DND-41 (cell line): ENCODE data around the gene SLAMF7.

Experiments used
- ATAC-seq: fragments of 200-7000 bp; cut with Tn5 transposase; 3 replicates; pipeline ENCODE4 v1.9.1; 2021; ENCODE audit warnings: low read depth; ENCODE audit not compliant: insufficient read depth
- DNase-seq: peaks from one replicate; pipeline ENCODE4 v3.0.0-alpha.2; 2020
- H2AFZ ChIP-seq: 2 replicates; pipeline ENCODE4 v1.6.0; 2012; ENCODE audit warnings: low read depth, low read length
- H3K27ac ChIP-seq: 2 replicates; pipeline ENCODE4 v1.5.1; 2012; ENCODE audit warnings: low read length, inconsistent platforms
- H3K27me3 ChIP-seq: fragments of 200-600 bp; sonication (generic); 2 replicates; pipeline ENCODE4 v1.6.0; 2012; ENCODE audit warnings: low read length, mild to moderate bottlenecking, inconsistent platforms; ENCODE audit not compliant: insufficient read depth, poor library complexity
- H3K36me3 ChIP-seq: 2 replicates; pipeline ENCODE4 v1.5.1; 2012; ENCODE audit warnings: low read length, inconsistent platforms; ENCODE audit not compliant: insufficient read depth
- H3K4me1 ChIP-seq: 2 replicates; pipeline ENCODE4 v1.5.1; 2012; ENCODE audit warnings: mild to moderate bottlenecking, low read length; ENCODE audit not compliant: insufficient read depth
- H3K4me2 ChIP-seq: 2 replicates; pipeline ENCODE4 v1.6.0; 2012; ENCODE audit warnings: mild to moderate bottlenecking, moderate library complexity, low read length, inconsistent platforms; ENCODE audit not compliant: insufficient read depth
- H3K4me3 ChIP-seq, 2 experiments: fragments of 200-600 bp in 1 of 2; shearing (Covaris generic) in 1 of 2; 2 replicates each; pipeline ENCODE4 v1.5.1; 2012 to 2016; ENCODE audit warnings: inconsistent platforms in 2 of 2, low read length in 2 of 2, mild to moderate bottlenecking in 2 of 2, low read depth in 1 of 2, moderate library complexity in 1 of 2
- H3K79me2 ChIP-seq: 2 replicates; pipeline ENCODE4 v1.6.0; 2012; ENCODE audit warnings: low read length, inconsistent platforms; ENCODE audit not compliant: insufficient read depth
- H3K9ac ChIP-seq: 2 replicates; pipeline ENCODE4 v1.6.0; 2012; ENCODE audit warnings: low read depth, mild to moderate bottlenecking, inconsistent platforms, low read length, moderate library complexity
- H3K9me3 ChIP-seq: 2 replicates; pipeline ENCODE4 v1.5.1; 2012; ENCODE audit warnings: low read length, moderate library complexity, mild to moderate bottlenecking, inconsistent platforms; ENCODE audit not compliant: insufficient read depth, severe bottlenecking
- H4K20me1 ChIP-seq: 2 replicates; pipeline ENCODE4 v1.6.0; 2012; ENCODE audit warnings: low read length; ENCODE audit not compliant: insufficient read depth
- CTCF ChIP-seq: IDR thresholded peaks from 2 replicates; pipeline ENCODE4 v1.5.1; 2012; ENCODE audit warnings: borderline replicate concordance, low read length, moderate library complexity, mild to moderate bottlenecking; ENCODE audit not compliant: poor library complexity, severe bottlenecking; ENCODE audit errors: extremely low read depth
- EZH2 ChIP-seq: IDR thresholded peaks from 3 replicates; pipeline ENCODE4 v1.6.1; 2012; ENCODE audit warnings: borderline replicate concordance, low read depth, mild to moderate bottlenecking, moderate library complexity, low read length, inconsistent platforms; ENCODE audit not compliant: severe bottlenecking

The SLAMF7 gene

GRCh38 chr1:160798439-160798838 is 59.4 kb downstream of the SLAMF7 start:
- H3K4me3 ChIP-seq, result no peak overlapping the region; a peak in 1 of 4 replicates
- H2AFZ ChIP-seq, result peak overlapping the region; percentile 58
- H3K4me1 ChIP-seq, result peaks cover 70% of the 10 kb centered on the region
- H3K4me2 ChIP-seq, result peak overlapping the region; percentile 28; the same call in 1 of the 2 replicates
- peak overlapping the region; percentile 46 for H3K9ac ChIP-seq
- no peak for ATAC-seq
- no peaks in the 10 kb centered on the region for H3K79me2 ChIP-seq
- H3K9me3 ChIP-seq, result no peaks in the 10 kb centered on the region
- no peaks in the 10 kb centered on the region for H4K20me1 ChIP-seq
- TF ChIP-seq CTCF, result no peak
- no peak for TF ChIP-seq EZH2
- peak overlapping the region; percentile 75 for H3K27ac ChIP-seq
- DNase-seq, result no peak
- no peaks in the 10 kb centered on the region for H3K36me3 ChIP-seq
- H3K27me3 ChIP-seq, result no peaks in the 10 kb centered on the region

GRCh38 chr1:160799641-160800040 is 60.6 kb downstream of the SLAMF7 start:
- TF ChIP-seq EZH2, result no peak
- no peak for TF ChIP-seq CTCF
- no peaks in the 10 kb centered on the region for H3K36me3 ChIP-seq
- H3K9me3 ChIP-seq, result no peaks in the 10 kb centered on the region
- ATAC-seq (no peak), DNase-seq (no peak)
- no peaks in the 10 kb centered on the region for H3K27me3 ChIP-seq
- no peak overlapping the region for H3K4me2 ChIP-seq
- H3K9ac ChIP-seq, result no peak overlapping the region
- H3K79me2 ChIP-seq, result no peaks in the 10 kb centered on the region
- no peak overlapping the region for H3K4me3 ChIP-seq
- H2AFZ ChIP-seq, result 0 out of 2 replicates have a peak overlapping the region, but pooled peaks have one; percentile 37
- no peaks in the 10 kb centered on the region for H4K20me1 ChIP-seq
- H3K4me1 ChIP-seq, result peaks cover 70% of the 10 kb centered on the region
- H3K27ac ChIP-seq, result peak overlapping the region; percentile 75

- H3K27ac ChIP-seq, result peak overlapping the region; percentile 65; the same call in 1 of the 2 replicates
- peak overlapping the region; percentile 47 for H3K4me2 ChIP-seq
- no peak overlapping the region for H2AFZ ChIP-seq
- ATAC-seq (no peak), DNase-seq (no peak)
- H3K9ac ChIP-seq, result no peak overlapping the region
- no peaks in the 10 kb centered on the region for H4K20me1 ChIP-seq
- no peak for TF ChIP-seq CTCF
- no peak for TF ChIP-seq EZH2
- H3K36me3 ChIP-seq, result no peaks in the 10 kb centered on the region
- no peaks in the 10 kb centered on the region for H3K9me3 ChIP-seq
- peaks cover 70% of the 10 kb centered on the region for H3K4me1 ChIP-seq
- no peaks in the 10 kb centered on the region for H3K27me3 ChIP-seq
- no peaks in the 10 kb centered on the region for H3K79me2 ChIP-seq
- H3K4me3 ChIP-seq, result no peak overlapping the region
Observed at GRCh38 chr1:160800142-160800541, 61.1 kb downstream of the SLAMF7 start.
